Measurements from ENCODE around the gene SRPK3.

DNA sequence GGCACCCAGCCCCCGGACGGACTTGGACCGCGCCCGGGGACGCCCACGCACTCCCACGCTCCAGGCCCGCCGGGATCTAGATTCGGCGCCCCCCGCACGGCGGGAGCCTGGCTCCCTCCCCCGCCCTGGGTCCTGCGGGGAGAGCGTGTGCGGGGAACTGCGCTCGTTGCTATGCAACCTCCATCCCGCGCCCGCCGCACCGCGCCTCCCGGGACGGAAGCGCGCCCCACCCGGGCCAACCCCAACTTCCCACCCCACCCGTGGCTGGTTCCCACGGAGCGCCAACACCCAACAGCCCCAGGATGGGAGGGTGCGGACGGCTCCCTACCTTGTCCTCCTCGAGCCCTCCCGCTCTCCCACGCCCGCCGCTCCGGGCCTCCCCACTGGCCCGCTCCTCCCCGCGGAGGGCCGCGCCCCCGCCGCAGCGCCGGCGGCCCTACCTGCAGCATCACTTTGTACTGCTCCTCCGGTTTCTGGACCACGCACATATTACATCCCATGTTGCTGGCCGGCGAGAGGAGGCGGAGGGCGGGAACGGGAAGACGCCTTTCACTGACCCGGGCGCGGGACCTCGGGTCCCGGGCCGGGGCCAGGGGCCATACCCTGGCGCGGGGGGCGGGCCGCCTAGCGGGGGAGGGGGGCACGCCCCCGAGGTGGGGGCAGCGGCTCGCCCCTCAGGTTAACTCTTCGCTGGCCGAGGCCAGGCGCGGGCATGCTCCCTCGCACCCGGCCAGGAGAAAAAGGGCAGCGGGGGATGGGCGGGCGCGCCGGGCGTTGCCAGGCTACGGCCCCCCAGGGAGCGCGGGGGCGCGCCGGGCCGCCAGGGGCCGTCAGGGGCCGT lies 49.2 kb downstream of the SRPK3 start, which contains the start of gene PDZD4:
- TF ChIP-seq CTCF (IDR thresholded peaks at IDR 0.05) (no peak), POLR2AphosphoS5 (IDR thresholded peaks at IDR 0.05) (no peak)

All from upper lobe of left lung (tissue), 4 donors.